NCI-H226 (cell line): Measurements from ENCODE around the gene TMEM63B.
"Not testable (repeated sequence)": the region's sequence is repeated elsewhere in the genome, so short reads cannot be mapped to it uniquely, and the experiment has no call there.

Experiments
- DNase-seq: peaks from one replicate; pipeline ENCODE4 v3.0.0-alpha.2; 2015

The TMEM63B gene

DNA sequence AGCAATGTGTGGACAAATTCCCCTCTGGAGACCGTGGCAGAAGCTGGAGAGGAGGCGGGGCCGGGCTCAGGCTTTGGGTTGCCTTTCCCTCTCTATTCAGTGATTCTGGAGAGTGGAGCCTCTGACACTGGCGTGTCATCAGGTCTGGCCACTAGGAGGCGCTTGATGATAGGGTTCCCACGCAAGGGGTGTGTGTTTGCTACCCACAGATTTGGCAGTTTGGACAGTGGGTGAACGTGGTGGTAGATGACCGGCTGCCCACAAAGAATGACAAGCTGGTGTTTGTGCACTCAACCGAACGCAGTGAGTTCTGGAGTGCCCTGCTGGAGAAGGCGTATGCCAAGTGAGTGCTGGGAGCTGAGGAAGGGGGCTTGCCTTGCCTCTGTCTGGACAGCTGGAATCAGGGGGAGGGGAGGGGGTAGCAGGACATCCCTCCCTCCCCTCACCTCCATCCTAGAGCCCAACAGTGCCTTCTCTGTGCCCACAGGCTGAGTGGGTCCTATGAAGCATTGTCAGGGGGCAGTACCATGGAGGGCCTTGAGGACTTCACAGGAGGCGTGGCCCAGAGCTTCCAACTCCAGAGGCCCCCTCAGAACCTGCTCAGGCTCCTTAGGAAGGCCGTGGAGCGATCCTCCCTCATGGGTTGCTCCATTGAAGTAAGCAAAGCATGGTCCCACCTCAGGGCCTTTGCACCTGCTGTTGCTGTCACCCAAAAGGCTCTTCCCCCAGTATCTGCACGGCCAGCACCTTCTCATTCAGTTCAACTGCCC, 45.6 kb downstream of the TMEM63B start:
- peak; percentile 72 for DNase-seq

DNA sequence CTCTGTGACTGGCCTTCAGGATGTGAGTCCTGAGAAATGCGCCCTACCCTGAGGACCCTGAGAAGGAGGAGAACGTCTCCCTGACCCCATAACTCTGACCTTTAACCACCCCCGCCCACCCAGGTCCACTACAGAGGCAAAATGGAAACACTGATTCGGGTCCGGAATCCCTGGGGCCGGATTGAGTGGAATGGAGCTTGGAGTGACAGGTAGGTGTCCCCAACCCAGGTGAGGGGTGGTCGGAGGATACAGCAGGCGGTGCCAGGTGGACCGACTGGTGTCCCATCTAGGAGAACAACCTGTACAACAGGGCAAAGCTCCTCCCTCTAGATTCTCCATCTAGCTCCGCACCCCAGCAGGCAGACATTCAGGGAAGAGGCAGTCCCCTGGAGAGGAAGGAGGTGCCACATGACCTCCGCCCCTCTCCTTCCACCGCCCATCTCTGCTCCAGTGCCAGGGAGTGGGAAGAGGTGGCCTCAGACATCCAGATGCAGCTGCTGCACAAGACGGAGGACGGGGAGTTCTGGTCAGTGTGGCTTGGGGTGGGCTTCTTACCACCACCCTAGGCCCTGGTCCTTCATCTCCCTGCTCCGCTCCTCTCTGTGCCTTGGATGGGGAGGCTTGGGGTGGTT, 48.9 kb downstream of the TMEM63B start:
- DNase-seq, result no peak

DNA sequence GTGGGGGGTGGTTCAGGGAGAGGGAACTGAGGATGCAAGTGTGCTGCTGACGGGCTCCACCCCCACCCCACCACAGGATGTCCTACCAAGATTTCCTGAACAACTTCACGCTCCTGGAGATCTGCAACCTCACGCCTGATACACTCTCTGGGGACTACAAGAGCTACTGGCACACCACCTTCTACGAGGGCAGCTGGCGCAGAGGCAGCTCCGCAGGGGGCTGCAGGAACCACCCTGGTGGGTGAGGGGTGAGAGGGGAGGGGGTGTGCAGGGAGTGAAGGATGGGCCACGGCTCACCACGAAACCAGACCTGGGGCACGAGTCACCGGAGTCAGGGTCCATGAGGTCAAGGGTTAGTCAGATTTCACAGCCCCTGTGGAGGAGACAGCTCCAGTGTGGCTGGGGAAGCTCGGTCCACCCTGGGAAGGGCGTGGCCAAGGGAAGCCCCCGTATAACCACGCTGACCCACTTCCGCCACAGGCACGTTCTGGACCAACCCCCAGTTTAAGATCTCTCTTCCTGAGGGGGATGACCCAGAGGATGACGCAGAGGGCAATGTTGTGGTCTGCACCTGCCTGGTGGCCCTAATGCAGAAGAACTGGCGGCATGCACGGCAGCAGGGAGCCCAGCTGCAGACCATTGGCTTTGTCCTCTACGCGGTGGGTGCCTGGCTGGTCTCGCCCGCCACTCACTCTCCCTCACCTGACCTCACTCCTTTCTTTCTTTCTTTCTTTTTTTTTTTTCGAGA, 49.6 kb downstream of the TMEM63B start:
- no peak for DNase-seq

DNA sequence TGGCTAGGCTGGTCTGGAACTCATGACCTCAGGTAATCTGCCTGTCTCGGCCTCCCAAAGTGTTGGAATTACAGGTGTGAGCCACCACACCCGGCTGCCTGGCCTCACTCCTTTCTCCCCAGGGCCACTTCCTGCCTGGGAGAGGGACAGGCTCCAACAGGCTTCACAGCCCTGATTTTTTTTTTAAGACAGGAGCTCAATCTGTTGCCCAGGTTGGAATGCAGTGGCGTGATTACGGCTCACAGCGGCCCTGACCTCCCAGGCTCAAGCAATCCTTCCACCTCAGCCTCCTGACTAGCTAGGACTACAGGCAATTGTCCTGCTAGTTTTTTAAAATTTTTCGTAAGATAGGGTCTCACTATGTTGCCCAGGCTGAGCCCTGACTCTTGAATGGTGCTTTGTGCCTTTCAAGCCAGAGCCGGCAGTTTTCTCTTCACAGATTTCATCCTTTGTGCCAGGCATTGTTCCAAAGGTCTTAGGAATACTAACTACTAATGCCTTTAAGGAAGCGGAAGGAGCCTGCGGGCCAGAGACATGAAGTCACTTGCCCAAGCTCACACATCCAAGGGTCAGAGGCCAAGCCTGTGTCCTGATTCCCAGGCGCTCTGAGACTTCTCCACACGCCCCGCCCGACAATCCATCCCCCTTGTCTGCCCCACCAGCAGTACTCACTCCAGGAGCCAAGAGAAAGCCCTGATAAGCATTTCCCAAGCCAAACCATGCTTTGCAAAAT, 50.5 kb downstream of the TMEM63B start:
- peak; percentile 87 for DNase-seq

DNA sequence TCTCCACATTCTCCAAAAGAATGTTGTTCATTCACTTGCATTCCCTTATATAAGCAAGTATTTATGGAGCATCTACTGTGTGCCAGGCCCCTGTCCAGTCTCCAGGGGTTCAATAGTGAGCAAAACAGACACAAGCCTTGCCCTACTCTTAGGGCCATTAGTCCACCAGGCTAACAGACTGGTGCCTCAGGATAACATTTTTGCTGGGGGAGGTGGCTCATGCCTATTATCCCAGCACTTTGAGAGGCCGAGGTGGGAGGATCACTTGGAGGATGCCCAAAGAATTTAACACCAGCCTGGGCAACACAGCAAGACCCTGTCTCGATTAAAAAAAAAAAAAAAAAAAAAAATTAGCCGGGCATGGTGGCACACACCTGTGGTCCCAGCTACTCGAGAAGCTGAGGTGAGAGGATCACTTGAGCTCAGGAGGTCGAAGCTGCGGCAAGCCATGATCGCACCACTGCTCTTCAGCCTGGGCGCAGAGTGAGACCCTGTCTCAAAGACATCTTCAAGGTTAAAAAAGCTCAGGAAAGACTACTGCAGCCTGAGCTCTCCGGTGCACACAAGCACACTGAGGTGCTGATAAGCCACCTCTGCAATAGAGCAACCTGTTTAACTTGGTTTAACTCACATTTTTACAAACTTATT, 51.2 kb downstream of the TMEM63B start:
- no peak for DNase-seq

DNA sequence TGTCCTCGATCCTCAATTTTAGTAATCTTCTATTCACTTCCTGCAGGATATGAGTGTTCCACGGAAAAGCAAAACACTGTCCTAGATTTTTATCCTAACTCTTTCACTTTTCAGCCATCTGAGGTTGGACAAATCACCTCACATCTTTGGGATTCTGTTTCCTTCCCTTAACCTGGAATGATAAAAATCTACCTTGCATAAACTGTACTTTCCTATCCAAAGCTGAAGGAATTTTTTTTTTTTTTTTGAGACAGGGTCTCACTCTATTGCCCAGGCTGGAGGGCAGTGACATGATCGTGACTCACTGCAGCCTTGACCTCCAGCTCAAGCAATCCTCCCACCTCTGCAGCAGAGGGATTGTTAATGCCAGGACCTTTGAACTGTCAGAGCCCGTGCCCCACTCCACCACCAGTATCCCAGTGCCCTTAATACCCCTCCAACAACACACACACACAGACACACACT, 51.8 kb downstream of the TMEM63B start:
- DNase-seq, result no peak

DNA sequence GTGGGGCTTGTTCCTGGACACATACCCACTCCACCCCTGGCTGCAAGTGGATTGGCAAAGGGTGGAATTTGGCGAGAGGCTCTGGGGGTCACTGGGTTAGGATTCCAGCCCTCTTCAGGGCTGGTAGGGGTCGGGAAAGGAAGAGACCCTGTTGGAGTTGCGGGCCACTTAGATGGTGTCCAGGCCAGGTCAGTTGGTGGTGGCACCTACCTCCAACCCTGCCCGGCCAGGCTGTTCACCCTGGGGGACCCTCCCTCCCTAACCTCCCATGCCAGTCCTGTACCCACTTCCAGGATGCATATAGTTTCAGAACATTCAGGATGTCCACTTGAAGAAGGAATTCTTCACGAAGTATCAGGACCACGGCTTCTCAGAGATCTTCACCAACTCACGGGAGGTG, 52.3 kb downstream of the TMEM63B start:
- DNase-seq, result no peak

DNA sequence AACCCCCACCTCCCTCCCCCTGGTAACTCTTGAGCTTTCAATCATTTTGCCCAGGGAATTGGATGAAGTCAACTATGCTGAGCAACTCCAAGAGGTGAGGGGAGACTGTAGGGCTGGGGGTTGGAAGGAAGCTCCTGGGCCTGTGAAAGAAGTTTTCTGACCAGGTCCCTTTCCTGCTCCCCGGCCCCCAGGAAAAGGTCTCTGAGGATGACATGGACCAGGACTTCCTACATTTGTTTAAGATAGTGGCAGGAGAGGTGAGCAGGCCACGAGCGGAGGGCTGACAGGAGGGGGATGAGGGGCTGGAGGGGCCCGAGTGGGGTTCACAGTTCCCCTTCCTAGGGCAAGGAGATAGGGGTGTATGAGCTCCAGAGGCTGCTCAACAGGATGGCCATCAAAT, 53.1 kb downstream of the TMEM63B start:
- DNase-seq, result no peak

DNA sequence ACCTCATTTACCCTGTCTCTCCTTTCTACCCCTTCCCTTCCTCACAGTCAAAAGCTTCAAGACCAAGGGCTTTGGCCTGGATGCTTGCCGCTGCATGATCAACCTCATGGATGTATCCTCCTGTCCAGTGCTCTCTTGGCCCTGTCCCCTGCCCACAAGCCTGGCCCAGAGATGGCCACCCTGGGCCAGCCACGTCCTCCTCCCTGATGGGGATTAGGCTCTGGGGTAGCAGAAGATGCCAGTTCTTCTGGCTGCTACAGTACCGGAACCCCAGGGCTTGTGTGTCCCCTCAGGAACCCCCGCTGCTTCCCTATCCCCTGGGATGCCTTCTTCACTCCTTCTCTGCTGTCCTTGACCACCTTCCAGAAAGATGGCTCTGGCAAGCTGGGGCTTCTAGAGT, 53.5 kb downstream of the TMEM63B start:
- DNase-seq, result no peak

DNA sequence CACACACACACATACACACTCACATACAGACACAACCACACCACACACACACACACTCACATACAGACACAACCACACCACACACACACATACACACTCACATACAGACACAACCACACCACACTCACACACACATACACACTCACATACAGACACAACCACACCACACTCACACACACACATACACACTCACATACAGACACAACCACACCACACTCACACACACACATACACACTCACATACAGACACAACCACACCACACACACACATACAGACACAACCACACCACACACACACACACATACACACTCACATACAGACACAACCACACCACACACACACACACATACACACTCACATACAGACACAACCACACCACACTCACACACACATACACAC, 54.4 kb downstream of the TMEM63B start:
- DNase-seq, result not testable (repeated sequence)

DNA sequence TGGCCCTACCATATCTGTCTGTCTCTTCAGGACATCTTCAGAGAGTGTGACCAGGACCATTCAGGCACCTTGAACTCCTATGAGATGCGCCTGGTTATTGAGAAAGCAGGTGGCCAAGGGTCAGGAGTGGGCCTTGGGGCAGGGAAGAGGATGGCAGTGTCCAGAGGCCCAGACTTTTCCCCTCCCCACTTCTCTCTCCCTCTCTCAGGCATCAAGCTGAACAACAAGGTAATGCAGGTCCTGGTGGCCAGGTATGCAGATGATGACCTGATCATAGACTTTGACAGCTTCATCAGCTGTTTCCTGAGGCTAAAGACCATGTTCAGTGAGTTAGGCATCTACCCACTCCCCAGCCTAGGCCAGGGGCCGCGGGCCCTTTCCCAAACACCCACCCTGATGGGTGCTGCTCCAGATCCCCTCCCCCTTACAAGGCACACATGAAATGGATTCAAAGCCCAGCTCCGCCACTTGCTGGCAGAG, 55.6 kb downstream of the TMEM63B start:
- DNase-seq, result no peak

DNA sequence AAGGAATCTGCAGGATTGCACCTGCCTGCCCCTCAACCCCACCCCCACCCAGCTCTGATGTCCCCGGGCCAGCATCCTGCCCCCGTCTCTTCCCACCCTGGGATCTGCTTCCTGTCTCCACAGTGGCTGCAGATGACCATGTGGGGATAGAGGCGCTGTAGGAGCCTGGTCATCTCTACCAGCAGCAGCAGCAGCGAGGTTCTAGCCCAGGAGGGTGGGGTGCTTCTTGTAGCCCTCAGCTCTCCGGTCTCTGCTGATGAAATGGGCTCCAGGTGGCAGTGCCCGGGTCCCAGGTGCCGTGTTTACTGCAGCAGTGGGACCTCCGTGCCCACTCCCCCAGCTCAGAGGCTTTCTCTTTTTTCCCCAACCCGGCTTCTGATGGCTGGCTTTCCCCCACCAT, 56.4 kb downstream of the TMEM63B start:
- no peak for DNase-seq

DNA sequence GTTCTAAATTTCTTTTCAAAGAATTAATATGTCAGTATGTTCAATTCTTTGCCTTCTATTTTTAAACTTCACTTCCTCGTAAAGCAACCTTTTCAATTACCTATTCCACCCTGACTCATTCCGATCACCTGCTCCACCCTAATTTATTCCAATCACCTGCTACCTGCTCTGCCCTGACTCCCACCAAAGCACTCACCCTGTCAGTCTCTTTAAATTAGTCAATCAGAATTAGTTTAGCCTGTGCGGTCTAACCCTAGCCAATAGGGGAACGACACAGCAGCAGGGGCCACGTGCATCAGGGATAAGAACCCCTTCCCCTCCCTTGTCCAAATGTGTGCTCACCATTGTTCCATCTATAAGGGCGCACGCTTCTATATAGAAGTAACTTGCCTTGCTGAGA, 58.0 kb downstream of the TMEM63B start:
- not testable (repeated sequence) for DNase-seq

DNA sequence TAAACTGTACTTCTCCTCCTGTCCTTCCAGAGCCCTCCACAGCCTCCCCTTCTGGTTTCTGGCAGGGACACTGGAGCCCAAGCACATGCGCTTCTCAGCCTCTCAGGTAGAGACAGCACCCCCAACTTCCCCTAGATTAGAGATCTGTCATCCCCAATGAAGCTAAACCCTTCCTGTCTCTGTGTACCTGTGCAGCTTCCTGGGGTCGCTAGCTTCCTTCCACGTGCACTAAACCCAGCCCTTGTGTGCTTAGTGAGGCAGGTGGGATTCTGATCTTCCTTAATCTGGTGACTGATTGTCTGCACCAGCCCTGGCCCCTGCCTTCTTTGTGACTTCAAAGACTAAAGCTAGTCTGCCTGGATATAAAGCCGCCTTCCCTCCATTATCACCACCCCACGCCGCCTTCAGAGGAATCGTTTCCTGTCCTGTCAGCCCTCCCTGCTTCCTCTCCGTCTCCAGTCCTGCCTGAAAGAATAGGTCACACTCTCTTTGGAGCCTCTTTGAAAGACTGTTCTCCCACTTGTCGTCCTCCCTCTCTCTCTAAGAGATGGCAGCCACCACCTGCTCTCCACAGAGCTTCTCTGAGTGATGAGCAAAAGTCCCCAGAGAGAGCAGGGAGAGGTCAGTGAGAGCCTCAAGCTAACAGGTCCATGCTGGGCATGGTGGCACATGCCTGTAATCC, 58.7 kb downstream of the TMEM63B start:
- DNase-seq, result no peak

DNA sequence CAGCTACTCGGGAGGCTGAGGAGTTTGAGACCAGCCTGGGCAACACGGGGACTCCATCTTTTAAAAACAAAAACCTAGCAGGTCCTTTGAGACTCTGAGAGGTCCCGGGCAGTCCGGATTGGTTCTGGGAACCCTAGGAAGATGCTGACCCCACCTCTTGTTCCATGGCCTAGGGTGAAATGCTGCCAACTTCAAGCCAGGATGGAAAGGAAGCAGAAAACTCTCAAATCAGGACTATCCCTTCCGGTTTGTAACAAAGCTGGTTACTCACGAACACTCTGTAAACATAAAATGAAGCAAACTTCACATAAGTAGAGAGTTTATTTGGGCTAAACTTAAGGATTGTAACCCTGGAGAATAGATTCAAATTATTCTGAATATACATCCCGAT, 59.3 kb downstream of the TMEM63B start:
- no peak for DNase-seq

DNA sequence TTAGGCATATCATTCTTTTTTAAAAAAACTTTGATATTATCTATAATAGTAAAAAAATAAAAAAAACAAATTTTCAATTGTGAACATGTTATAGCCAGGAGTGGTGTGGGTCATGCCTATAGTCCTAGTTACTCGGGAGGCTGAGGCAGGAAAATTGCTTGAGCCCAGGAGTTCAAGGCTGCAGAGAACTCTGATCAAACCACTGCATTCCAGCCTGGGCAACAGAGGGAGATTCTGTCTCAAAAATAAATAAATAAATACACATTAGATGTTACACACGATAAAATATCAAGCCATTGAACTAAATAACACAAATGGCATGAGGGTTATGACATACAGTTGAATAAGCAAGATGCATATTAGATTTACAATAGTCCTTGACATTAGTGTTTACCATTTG, 61.5 kb downstream of the TMEM63B start:
- no peak for DNase-seq

DNA sequence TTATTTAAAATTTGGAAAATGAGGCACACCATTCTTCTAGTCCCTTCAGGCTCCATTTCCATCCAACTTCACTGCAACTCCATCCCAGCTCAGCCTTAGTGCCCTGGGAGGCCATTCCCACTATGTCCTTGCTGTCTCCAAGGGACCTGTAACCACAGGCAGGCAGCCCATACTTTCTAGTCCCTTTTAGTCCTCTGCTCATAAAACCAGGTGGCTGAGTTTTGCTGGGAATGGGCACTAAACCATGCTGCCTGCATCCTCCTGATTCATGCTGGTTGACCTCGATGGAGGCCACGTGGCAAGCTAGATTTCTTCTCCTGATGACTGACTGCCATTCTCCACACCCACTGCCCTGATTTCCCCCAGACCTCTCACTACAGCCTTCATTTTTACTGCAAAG, 61.9 kb downstream of the TMEM63B start:
- no peak for DNase-seq

DNA sequence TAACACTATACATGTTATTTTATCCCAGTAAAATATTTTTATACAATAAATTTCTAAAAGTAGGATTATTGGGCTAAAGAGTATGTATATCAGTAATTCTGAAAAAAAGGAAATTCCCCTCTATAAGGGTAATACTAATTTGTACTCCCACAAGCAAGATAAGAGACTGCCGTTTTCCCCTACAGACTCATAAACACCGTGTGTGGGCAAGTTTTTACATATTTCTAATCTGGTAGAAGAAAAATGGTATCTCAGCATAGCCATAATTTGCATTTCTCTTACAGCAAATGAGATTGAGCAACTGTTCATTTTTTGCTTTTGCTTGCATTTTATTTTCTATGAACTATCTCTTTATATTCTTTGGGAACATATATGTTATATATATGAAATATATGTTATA, 63.4 kb downstream of the TMEM63B start:
- DNase-seq, result peak; percentile 8

DNA sequence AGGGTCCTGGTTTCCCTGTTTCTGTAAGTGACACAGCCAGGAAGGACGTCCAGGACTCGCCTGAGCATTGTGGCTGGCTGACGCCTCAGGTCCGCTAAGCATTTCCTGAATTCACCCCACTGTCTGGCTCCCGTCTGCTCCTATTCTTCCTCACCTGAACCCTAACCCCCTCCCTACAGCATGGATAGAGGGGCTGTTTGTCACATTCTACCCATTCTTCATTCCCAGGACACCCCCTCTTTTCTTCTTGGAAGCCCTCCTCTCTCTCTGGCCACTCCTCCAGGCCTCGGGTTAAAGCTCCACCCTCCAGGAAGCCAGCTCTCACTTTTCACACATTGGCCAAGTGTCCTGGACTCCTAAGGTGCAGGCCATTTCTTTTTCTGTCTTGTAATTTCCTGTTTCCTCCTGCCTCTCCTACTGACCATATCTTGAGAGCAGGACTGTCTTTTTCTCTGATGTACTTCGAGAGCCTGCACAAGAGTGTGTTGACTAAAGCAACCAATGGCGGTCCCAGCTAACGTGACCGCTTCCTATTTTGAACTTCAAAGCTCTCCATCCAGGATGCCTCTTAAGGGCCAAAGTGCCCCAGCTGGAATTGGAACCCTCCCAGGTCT, 65.2 kb downstream of the TMEM63B start:
- DNase-seq, result peak; percentile 14

DNA sequence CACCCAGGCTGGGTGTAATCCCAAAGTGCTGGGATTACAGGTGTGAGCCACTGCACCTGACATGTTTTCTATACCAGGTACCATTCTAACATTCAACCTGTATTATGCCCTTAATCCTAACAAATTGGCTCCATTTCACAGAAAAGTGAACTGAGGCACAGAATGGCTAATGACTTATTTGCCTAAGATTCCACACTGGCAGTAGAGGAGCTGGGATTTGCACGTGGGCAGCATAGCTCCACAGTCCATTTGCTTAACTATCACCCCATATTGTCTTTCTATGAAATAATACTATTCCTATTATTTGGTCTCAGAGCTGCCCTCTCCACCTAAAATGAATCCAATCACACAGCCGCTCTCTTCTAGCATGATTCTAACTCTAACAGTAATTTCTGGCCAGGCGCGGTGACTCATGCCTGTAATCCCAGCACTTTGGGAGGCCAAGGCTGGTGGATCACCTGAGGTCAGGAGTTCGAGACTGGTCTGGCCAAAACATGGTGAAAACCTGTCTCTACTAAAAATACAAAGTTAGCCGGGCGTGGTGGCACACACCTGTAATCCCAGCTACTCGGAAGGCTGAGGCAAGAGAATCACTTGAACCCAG, 66.1 kb downstream of the TMEM63B start:
- DNase-seq, result no peak

DNA sequence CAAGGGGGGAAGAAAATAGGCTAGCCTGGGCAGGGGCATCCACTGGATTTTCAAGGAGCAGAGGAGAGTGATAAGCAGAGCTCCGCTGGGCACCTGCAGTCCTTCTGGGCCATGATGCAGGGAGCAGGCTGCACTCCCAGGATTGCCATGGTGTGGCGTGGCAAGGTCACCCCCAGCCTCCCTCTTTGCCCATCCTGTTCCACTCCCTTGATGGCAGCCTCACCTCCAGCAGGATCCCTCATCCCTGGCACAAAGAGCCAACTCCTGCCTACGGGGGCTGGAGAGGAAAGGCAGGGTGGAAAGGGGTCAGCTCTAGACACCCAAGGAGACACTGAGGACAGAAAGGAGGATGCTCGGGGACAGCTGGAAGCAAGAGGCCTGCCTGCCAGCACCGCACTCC, 67.0 kb downstream of the TMEM63B start:
- DNase-seq, result no peak
